SK-N-SH (cell line): ENCODE results near the gene VRTN. TPM values are rescaled to one million over a fixed set of nuclear protein-coding genes. Genes with fewer than 3 reads are reported as not detected.

Experiments
- CTCF ChIA-PET: fragments of 300-600, 350-600 bp; formaldehyde crosslinking; extraction: SDS; loops from one replicate; lab custom pipeline; 2021; lab: Yijun Ruan, JAX
- POLR2A ChIA-PET: fragments of 350-600 bp; sonication (Branson Sonifier 250); formaldehyde crosslinking; extraction: SDS; loops from one replicate; lab custom pipeline; 2020; ENCODE audit warnings: antibody characterized with exemption, inconsistent platforms; lab: Yijun Ruan, JAX
- DNase-seq: peaks from one replicate; pipeline ENCODE4 v3.0.0; 2012
- H2AFZ ChIP-seq: fragments of 200-600 bp; sonication (generic); 2 replicates; pipeline ENCODE4 v1.8.1; 2016; ENCODE audit warnings: antibody characterized with exemption, mild to moderate bottlenecking, low read depth
- H3F3A ChIP-seq: fragments of 200-600 bp; sonication (generic); replicated peaks from 2 replicates; pipeline ENCODE3; 2016; ENCODE audit warnings: antibody characterized with exemption, mild to moderate bottlenecking; ENCODE audit not compliant: insufficient read depth
- H3K27ac ChIP-seq, 2 experiments: fragments of 200-500 bp in 1 of 2; fragments of 200-600 bp in 1 of 2; sonication (Bioruptor generic) in 1 of 2; sonication (generic), shearing (Covaris generic) in 1 of 2; 2 replicates each; pipeline versions ENCODE4 v1.5.1 to v1.6.1; 2014 to 2016; ENCODE audit warnings: low read depth in 2 of 2, inconsistent platforms in 1 of 2, low read length in 1 of 2, mild to moderate bottlenecking in 1 of 2, mixed read lengths in 1 of 2
- H3K27me3 ChIP-seq: fragments of 200-600 bp; sonication (generic), shearing (Covaris generic); 2 replicates; pipeline ENCODE4 v1.6.1; 2016; ENCODE audit warnings: mixed run types; ENCODE audit not compliant: insufficient read depth
- H3K36me3 ChIP-seq, 2 experiments: fragments of 200-500 bp in 1 of 2; fragments of 200-600 bp in 1 of 2; sonication (Bioruptor generic) in 1 of 2; sonication (generic) in 1 of 2; replicated peaks in 1 of 2; 2 replicates each; pipeline versions ENCODE3 to v1.5.1; 2014 to 2016; ENCODE audit warnings: low read length in 1 of 2, mild to moderate bottlenecking in 1 of 2; ENCODE audit not compliant: insufficient read depth in 2 of 2, control insufficient read depth in 1 of 2
- H3K4me1 ChIP-seq, 2 experiments: fragments of 200-500 bp in 1 of 2; fragments of 200-600 bp in 1 of 2; sonication (Bioruptor generic) in 1 of 2; sonication (generic), shearing (Covaris generic) in 1 of 2; 2 replicates each; pipeline versions ENCODE4 v1.5.1 to v1.6.1; 2014 to 2016; ENCODE audit warnings: low read depth in 1 of 2, low read length in 1 of 2, mixed run types in 1 of 2; ENCODE audit not compliant: insufficient read depth in 2 of 2, control insufficient read depth in 1 of 2
- H3K4me2 ChIP-seq: fragments of 200-600 bp; sonication (generic), shearing (Covaris generic); 2 replicates; pipeline ENCODE4 v1.6.1; 2017; ENCODE audit warnings: mixed run types
- H3K4me3 ChIP-seq, 2 experiments: fragments of 200-500 bp in 1 of 2; fragments of 200-600 bp in 1 of 2; sonication (Bioruptor generic) in 1 of 2; sonication (generic), shearing (Covaris generic) in 1 of 2; 2 replicates each; pipeline versions ENCODE4 v1.5.1 to v1.8.1; 2014 to 2016; ENCODE audit warnings: low read depth in 2 of 2, inconsistent platforms in 1 of 2, low read length in 1 of 2, mild to moderate bottlenecking in 1 of 2, mixed read lengths in 1 of 2, moderate library complexity in 1 of 2
- H3K79me2 ChIP-seq: fragments of 200-600 bp; sonication (generic); 2 replicates; pipeline ENCODE4 v1.8.1; 2017; ENCODE audit warnings: mild to moderate bottlenecking; ENCODE audit not compliant: insufficient read depth
- H3K9ac ChIP-seq: fragments of 200-600 bp; sonication (generic); 2 replicates; pipeline ENCODE4 v1.6.1; 2017; ENCODE audit warnings: mixed run types
- H3K9me2 ChIP-seq: fragments of 200-600 bp; sonication (generic); 2 replicates; pipeline ENCODE4 v1.6.1; 2017; ENCODE audit warnings: mixed run types
- H3K9me3 ChIP-seq: fragments of 200-600 bp; sonication (generic); 2 replicates; pipeline ENCODE4 v1.6.1; 2017; ENCODE audit warnings: mixed run types, mild to moderate bottlenecking, moderate library complexity
- H4K20me1 ChIP-seq: fragments of 200-600 bp; sonication (generic); 2 replicates; pipeline ENCODE4 v1.6.1; 2017; ENCODE audit warnings: mild to moderate bottlenecking, mixed run types; ENCODE audit not compliant: insufficient read depth
- CHD2 ChIP-seq: fragments of 150-350 bp; IDR thresholded peaks from 2 replicates; pipeline ENCODE4 v1.6.1; 2018; ENCODE audit warnings: low read length; ENCODE audit not compliant: partially characterized antibody
- ELF1 ChIP-seq: IDR thresholded peaks from 2 replicates; pipeline ENCODE4 v1.4.0; 2012
- FOXM1 ChIP-seq: IDR thresholded peaks from 2 replicates; pipeline ENCODE4 v1.4.0; 2012; ENCODE audit warnings: low read depth, mild to moderate bottlenecking
- JUND ChIP-seq: IDR thresholded peaks from 2 replicates; pipeline ENCODE4 v1.4.0; 2012
- MAX ChIP-seq: IDR thresholded peaks from 2 replicates; pipeline ENCODE4 v1.4.0; 2012; ENCODE audit warnings: low read depth
- MEF2A ChIP-seq: IDR thresholded peaks from 2 replicates; pipeline ENCODE4 v1.4.0; 2012; ENCODE audit warnings: low read depth, borderline replicate concordance
- MXI1 ChIP-seq: IDR thresholded peaks from 2 replicates; pipeline ENCODE4 v1.6.1; 2012; ENCODE audit warnings: mild to moderate bottlenecking, low read depth, low read length, improper control_type of control experiment
- NFIC ChIP-seq: IDR thresholded peaks from 2 replicates; pipeline ENCODE4 v1.4.0; 2012; ENCODE audit warnings: borderline replicate concordance
- PBX3 ChIP-seq: IDR thresholded peaks from 2 replicates; pipeline ENCODE4; 2012
- RAD21 ChIP-seq: IDR thresholded peaks from 2 replicates; pipeline ENCODE4 v1.6.1; 2012; ENCODE audit warnings: mild to moderate bottlenecking, low read length
- REST ChIP-seq: IDR thresholded peaks from 2 replicates; pipeline ENCODE4 v1.6.1; 2012; ENCODE audit warnings: mild to moderate bottlenecking, low read depth, low read length, moderate library complexity
- RFX5 ChIP-seq: IDR thresholded peaks from 2 replicates; pipeline ENCODE4 v1.6.1; 2012; ENCODE audit warnings: mild to moderate bottlenecking, improper control_type of control experiment, low read length
- SIN3A ChIP-seq: IDR thresholded peaks from 2 replicates; pipeline ENCODE4 v1.6.1; 2012; ENCODE audit warnings: low read depth, mild to moderate bottlenecking, low read length, moderate library complexity, borderline replicate concordance
- TAF1 ChIP-seq: IDR thresholded peaks from 2 replicates; pipeline ENCODE4 v1.6.1; 2012; ENCODE audit warnings: low read depth, mild to moderate bottlenecking, low read length, moderate library complexity, borderline replicate concordance
- TEAD4 ChIP-seq: IDR thresholded peaks from 2 replicates; pipeline ENCODE4 v1.4.0; 2012; ENCODE audit warnings: mild to moderate bottlenecking, borderline replicate concordance; ENCODE audit not compliant: insufficient read depth
- USF1 ChIP-seq: IDR thresholded peaks from 2 replicates; pipeline ENCODE4 v1.4.0; 2012; ENCODE audit warnings: low read depth, borderline replicate concordance
- WGBS: methylation state at CpG from one replicate; pipeline ENCODE4 v1.1.6; 2017; ENCODE audit warnings: low lambda C conversion rate; 5-methylcytosine and 5-hydroxymethylcytosine counted together
- polyA plus RNA-seq, 3 experiments: library from polyadenylated mRNA; depleted of rRNA; stranded (reverse); fragments of >200 nt; gene quantifications; 2 replicates each; pipeline ENCODE4 v1.2.3, GENCODE V29; 2012

Gene VRTN
- polyA plus RNA-seq, 1 of the 3 experiments (the other 2 are of a cell fraction) = not detected

GRCh38 chr14:74308695-74309094 is 39.6 kb upstream of the VRTN start:
- H3K36me3 ChIP-seq = no peaks in the 10 kb centered on the region
- H3K4me3 ChIP-seq = no peak overlapping the region
- 72% methylated on average over 5 of the region's 5 CpGs for WGBS
- ChIA-PET CTCF (interaction anchor here (0.7 to 1.0 kb wide), 2 partner anchors 16 to 170 kb away, joined by 3 to 7 read pairs; no protein-coding TSS in a partner anchor), POLR2A (no interaction called here)
- H3K4me1 ChIP-seq = no peaks in the 10 kb centered on the region
- H3K9ac ChIP-seq = no peak overlapping the region
- H2AFZ ChIP-seq = no peak overlapping the region
- no peaks in the 10 kb centered on the region for H3K9me2 ChIP-seq
- TF ChIP-seq TAF1 (no peak), MEF2A (no peak), TEAD4 (no peak), MXI1 (no peak), RFX5 (no peak), REST (no peak), USF1 (no peak), FOXM1 (no peak), NFIC (no peak), SIN3A (no peak), PBX3 (no peak), ELF1 (no peak), JUND (no peak), MAX (no peak), RAD21 (no peak), CHD2 (no peak)
- H3F3A ChIP-seq = no peaks in the 10 kb centered on the region
- DNase-seq = no peak
- H3K27me3 ChIP-seq = no peaks in the 10 kb centered on the region; the same call in 1 of the 2 replicates
- H3K9me3 ChIP-seq = no peaks in the 10 kb centered on the region
- no peaks in the 10 kb centered on the region for H3K79me2 ChIP-seq
- no peak overlapping the region for H3K4me2 ChIP-seq
- H4K20me1 ChIP-seq = no peaks in the 10 kb centered on the region
- H3K27ac ChIP-seq = no peak overlapping the region
